ENCODE data around the gene SEMA6A. TPM values are rescaled to one million over a fixed set of nuclear protein-coding genes. Genes with fewer than 3 reads are reported as not detected.

The SEMA6A gene
- total RNA-seq, 1 experiment from 2014 or later, result 406 TPM

GRCh38 chr5:116516021-116516420, 58.6 kb downstream of the SEMA6A start (continued):
- TF ChIP-seq, protein P1, sequence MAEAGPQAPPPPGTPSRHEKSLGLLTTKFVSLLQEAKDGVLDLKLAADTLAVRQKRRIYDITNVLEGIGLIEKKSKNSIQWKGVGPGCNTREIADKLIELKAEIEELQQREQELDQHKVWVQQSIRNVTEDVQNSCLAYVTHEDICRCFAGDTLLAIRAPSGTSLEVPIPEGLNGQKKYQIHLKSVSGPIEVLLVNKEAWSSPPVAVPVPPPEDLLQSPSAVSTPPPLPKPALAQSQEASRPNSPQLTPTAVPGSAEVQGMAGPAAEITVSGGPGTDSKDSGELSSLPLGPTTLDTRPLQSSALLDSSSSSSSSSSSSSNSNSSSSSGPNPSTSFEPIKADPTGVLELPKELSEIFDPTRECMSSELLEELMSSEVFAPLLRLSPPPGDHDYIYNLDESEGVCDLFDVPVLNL (CRISPR knock-in tag; IDR thresholded peaks at IDR 0.05; ENCODE audit: borderline replicate concordance, low read depth), result no peak
- TF ChIP-seq, protein P2, sequence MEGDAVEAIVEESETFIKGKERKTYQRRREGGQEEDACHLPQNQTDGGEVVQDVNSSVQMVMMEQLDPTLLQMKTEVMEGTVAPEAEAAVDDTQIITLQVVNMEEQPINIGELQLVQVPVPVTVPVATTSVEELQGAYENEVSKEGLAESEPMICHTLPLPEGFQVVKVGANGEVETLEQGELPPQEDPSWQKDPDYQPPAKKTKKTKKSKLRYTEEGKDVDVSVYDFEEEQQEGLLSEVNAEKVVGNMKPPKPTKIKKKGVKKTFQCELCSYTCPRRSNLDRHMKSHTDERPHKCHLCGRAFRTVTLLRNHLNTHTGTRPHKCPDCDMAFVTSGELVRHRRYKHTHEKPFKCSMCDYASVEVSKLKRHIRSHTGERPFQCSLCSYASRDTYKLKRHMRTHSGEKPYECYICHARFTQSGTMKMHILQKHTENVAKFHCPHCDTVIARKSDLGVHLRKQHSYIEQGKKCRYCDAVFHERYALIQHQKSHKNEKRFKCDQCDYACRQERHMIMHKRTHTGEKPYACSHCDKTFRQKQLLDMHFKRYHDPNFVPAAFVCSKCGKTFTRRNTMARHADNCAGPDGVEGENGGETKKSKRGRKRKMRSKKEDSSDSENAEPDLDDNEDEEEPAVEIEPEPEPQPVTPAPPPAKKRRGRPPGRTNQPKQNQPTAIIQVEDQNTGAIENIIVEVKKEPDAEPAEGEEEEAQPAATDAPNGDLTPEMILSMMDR (IDR thresholded peaks at IDR 0.05), result no peak
- no peak for TF ChIP-seq MAX (CRISPR knock-in tag; IDR thresholded peaks at IDR 0.05)
- TF ChIP-seq, protein P3, sequence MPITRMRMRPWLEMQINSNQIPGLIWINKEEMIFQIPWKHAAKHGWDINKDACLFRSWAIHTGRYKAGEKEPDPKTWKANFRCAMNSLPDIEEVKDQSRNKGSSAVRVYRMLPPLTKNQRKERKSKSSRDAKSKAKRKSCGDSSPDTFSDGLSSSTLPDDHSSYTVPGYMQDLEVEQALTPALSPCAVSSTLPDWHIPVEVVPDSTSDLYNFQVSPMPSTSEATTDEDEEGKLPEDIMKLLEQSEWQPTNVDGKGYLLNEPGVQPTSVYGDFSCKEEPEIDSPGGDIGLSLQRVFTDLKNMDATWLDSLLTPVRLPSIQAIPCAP (CRISPR knock-in tag; IDR thresholded peaks at IDR 0.05), result no peak
- TF ChIP-seq JAZF1 (CRISPR knock-in tag; IDR thresholded peaks at IDR 0.05), result no peak
- no peak for TF ChIP-seq TP53 (CRISPR knock-in tag; IDR thresholded peaks at IDR 0.05)
- TF ChIP-seq GTF2I (CRISPR knock-in tag; conservative IDR thresholded peaks at IDR 0.05), result no peak
- TF ChIP-seq, protein P4, sequence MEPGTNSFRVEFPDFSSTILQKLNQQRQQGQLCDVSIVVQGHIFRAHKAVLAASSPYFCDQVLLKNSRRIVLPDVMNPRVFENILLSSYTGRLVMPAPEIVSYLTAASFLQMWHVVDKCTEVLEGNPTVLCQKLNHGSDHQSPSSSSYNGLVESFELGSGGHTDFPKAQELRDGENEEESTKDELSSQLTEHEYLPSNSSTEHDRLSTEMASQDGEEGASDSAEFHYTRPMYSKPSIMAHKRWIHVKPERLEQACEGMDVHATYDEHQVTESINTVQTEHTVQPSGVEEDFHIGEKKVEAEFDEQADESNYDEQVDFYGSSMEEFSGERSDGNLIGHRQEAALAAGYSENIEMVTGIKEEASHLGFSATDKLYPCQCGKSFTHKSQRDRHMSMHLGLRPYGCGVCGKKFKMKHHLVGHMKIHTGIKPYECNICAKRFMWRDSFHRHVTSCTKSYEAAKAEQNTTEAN (CRISPR knock-in tag; IDR thresholded peaks at IDR 0.05), result no peak
- no peak for TF ChIP-seq CREB1 (CRISPR knock-in tag; IDR thresholded peaks at IDR 0.05)
- TF ChIP-seq EMX1 (CRISPR knock-in tag; IDR thresholded peaks at IDR 0.05), result no peak
- TF ChIP-seq NFYB (CRISPR knock-in tag; conservative IDR thresholded peaks at IDR 0.05; ENCODE audit: low read depth), result no peak
- TF ChIP-seq, protein P5, sequence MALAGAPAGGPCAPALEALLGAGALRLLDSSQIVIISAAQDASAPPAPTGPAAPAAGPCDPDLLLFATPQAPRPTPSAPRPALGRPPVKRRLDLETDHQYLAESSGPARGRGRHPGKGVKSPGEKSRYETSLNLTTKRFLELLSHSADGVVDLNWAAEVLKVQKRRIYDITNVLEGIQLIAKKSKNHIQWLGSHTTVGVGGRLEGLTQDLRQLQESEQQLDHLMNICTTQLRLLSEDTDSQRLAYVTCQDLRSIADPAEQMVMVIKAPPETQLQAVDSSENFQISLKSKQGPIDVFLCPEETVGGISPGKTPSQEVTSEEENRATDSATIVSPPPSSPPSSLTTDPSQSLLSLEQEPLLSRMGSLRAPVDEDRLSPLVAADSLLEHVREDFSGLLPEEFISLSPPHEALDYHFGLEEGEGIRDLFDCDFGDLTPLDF (CRISPR knock-in tag; IDR thresholded peaks at IDR 0.05), result no peak
- TF ChIP-seq ZNF281 (CRISPR knock-in tag; IDR thresholded peaks at IDR 0.05), result no peak

- H3K9me3 Mint-ChIP-seq, result no peaks in the 10 kb centered on the region
- H3K4me3 Mint-ChIP-seq, result no peak overlapping the region
- CTCF ChIA-PET, result no interaction called here
- H3K27ac Mint-ChIP-seq, result peak overlapping the region; percentile 76
- ATAC-seq (no peak), DNase-seq (ENCODE audit: low spot score) (no peak)
- peaks cover 97% of the 10 kb centered on the region for H3K4me1 Mint-ChIP-seq
- peaks cover 3% of the 10 kb centered on the region; the same call in 1 of the 2 replicates for H3K36me3 Mint-ChIP-seq
- no peaks in the 10 kb centered on the region for H3K27me3 Mint-ChIP-seq (ENCODE audit: low read depth)
- POLR2A ChIA-PET, result no interaction called here
- TF ChIP-seq ZMAT4 (CRISPR knock-in tag; IDR thresholded peaks at IDR 0.05) (no peak), FOXJ3 (CRISPR knock-in tag; IDR thresholded peaks at IDR 0.05; ENCODE audit: borderline replicate concordance) (no peak), GTF2I (CRISPR knock-in tag; conservative IDR thresholded peaks at IDR 0.05) (no peak), RORB (CRISPR knock-in tag; IDR thresholded peaks at IDR 0.05) (no peak), CREB1 (CRISPR knock-in tag; IDR thresholded peaks at IDR 0.05) (no peak), GRHL2 (CRISPR knock-in tag; IDR thresholded peaks at IDR 0.05; ENCODE audit: insufficient replicate concordance, severe bottlenecking) (no peak), HMGXB4 (CRISPR knock-in tag; IDR thresholded peaks at IDR 0.05) (no peak)
- TF ChIP-seq, protein P6, sequence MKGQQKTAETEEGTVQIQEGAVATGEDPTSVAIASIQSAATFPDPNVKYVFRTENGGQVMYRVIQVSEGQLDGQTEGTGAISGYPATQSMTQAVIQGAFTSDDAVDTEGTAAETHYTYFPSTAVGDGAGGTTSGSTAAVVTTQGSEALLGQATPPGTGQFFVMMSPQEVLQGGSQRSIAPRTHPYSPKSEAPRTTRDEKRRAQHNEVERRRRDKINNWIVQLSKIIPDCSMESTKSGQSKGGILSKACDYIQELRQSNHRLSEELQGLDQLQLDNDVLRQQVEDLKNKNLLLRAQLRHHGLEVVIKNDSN (CRISPR knock-in tag; IDR thresholded peaks at IDR 0.05), result no peak
- TF ChIP-seq, protein P1 (CRISPR knock-in tag; IDR thresholded peaks at IDR 0.05; ENCODE audit: borderline replicate concordance, low read depth), result no peak
Observed at GRCh38 chr5:116514421-116514970, 60.1 kb downstream of the SEMA6A start.
